Prostate gland (tissue), 2 donors: Measurements from ENCODE around the gene FAM169A.

ENCODE experiments used
- POLR2A ChIP-seq: fragments of 450-650 bp; IDR thresholded peaks from one replicate; pipeline ENCODE4 v1.6.1; 2016; ENCODE audit warnings: antibody characterized with exemption, mild to moderate bottlenecking
- POLR2AphosphoS5 ChIP-seq: sonication (generic); formaldehyde crosslinking; IDR thresholded peaks from one replicate; pipeline ENCODE4 v1.6.1; 2017; ENCODE audit warnings: antibody characterized with exemption
- TF ChIP-seq, protein P1 (sequence below), 4 experiments: fragments of 200-600 bp in 2 of 4; fragments of 450-650 bp in 2 of 4; sonication (generic) in 2 of 4; IDR thresholded peaks; 1 replicate in 3 of 4; 2 replicates in 1 of 4; pipeline ENCODE4 v1.5.1; 2016 to 2019; ENCODE audit warnings: antibody characterized with exemption in 4 of 4, mild to moderate bottlenecking in 2 of 4, moderate library complexity in 2 of 4

DNA sequence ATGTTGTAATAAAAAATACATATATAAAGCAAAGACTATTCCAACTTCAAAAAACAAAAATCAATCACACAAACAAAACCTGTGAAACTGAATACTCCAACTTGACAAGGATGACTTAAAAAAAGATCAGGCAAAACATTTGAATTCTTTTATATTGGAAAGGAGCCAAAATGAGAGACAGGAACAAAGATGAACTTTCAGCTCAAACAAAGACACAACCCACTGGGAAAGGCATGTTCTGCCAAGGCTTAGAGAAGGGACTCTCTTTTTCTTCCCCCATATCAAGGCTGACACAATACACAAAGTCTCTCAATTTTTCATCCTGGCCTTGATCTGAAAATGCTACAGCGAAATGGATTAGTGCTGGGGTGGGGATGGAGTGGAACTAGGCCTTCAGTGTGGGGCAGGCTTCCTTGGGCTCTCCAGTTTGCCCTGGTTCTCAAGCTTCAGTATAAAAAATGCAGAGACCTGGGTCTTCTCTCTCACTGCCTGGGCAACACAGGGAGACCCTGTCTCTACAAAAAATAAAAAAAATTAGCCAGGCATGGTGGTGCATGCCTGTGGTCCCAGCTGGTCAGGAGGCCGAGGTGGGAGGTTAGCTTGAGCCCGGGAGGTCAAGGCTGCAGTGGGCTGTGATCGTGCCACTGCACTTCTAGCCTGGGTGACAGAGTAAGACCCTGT lies 11.6 kb upstream of the FAM169A start:
- TF ChIP-seq POLR2A: no peak
- TF ChIP-seq, protein P1, sequence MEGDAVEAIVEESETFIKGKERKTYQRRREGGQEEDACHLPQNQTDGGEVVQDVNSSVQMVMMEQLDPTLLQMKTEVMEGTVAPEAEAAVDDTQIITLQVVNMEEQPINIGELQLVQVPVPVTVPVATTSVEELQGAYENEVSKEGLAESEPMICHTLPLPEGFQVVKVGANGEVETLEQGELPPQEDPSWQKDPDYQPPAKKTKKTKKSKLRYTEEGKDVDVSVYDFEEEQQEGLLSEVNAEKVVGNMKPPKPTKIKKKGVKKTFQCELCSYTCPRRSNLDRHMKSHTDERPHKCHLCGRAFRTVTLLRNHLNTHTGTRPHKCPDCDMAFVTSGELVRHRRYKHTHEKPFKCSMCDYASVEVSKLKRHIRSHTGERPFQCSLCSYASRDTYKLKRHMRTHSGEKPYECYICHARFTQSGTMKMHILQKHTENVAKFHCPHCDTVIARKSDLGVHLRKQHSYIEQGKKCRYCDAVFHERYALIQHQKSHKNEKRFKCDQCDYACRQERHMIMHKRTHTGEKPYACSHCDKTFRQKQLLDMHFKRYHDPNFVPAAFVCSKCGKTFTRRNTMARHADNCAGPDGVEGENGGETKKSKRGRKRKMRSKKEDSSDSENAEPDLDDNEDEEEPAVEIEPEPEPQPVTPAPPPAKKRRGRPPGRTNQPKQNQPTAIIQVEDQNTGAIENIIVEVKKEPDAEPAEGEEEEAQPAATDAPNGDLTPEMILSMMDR (IDR thresholded peaks at IDR 0.05): no peak
- no peak for TF ChIP-seq POLR2AphosphoS5
